Fibroblast of lung (primary cell): ENCODE data around the gene UNC13B. TPM values are rescaled to one million over a fixed set of nuclear protein-coding genes. Genes with fewer than 3 reads are reported as not detected.

ENCODE experiments used
- DNase-seq, 2 donors: peaks; one replicate each; pipeline versions ENCODE4 v3.0.0 to v3.0.0-alpha.2; 2010; ENCODE audit warnings: low read depth in 2 of 2
- H2AFZ ChIP-seq: 2 replicates; pipeline ENCODE4 v1.5.1; 2012; ENCODE audit warnings: low read length, control low read depth, inconsistent platforms
- H3K27ac ChIP-seq: 2 replicates; pipeline ENCODE4 v1.5.1; 2011; ENCODE audit warnings: low read length, control low read depth; ENCODE audit not compliant: insufficient read depth
- H3K27me3 ChIP-seq: 2 replicates; pipeline ENCODE4 v1.5.1; 2011; ENCODE audit warnings: mild to moderate bottlenecking, low read length; ENCODE audit not compliant: control insufficient read depth, insufficient read depth
- H3K36me3 ChIP-seq: 2 replicates; pipeline ENCODE4 v1.5.1; 2011; ENCODE audit warnings: low read length; ENCODE audit not compliant: control insufficient read depth, insufficient read depth
- H3K4me1 ChIP-seq: 2 replicates; pipeline ENCODE4 v1.5.1; 2011; ENCODE audit warnings: low read length; ENCODE audit not compliant: control insufficient read depth, insufficient read depth; ENCODE audit errors: extremely low read depth
- H3K4me2 ChIP-seq: 2 replicates; pipeline ENCODE4 v1.5.1; 2011; ENCODE audit warnings: low read length, control low read depth; ENCODE audit not compliant: insufficient read depth; ENCODE audit errors: extremely low read depth
- H3K4me3 ChIP-seq, 4 experiments: fragments of 200-600 bp in 1 of 4; sonication (generic) in 1 of 4; replicated peaks in 1 of 4; 2 replicates each; pipeline ENCODE4 v1.5.1; 2011 to 2016; ENCODE audit warnings: low read length in 4 of 4, low read depth in 3 of 4, mild to moderate bottlenecking in 3 of 4, control low read depth in 2 of 4, inconsistent platforms in 1 of 4, mixed read lengths in 1 of 4; ENCODE audit not compliant: insufficient read depth in 1 of 4; ENCODE audit errors: control extremely low read depth in 1 of 4
- H3K79me2 ChIP-seq: 2 replicates; pipeline ENCODE4 v1.5.1; 2012; ENCODE audit warnings: mild to moderate bottlenecking, low read length, inconsistent platforms; ENCODE audit not compliant: control insufficient read depth, insufficient read depth
- H3K9ac ChIP-seq: 2 replicates; pipeline ENCODE4 v1.5.1; 2011; ENCODE audit warnings: mild to moderate bottlenecking, low read length, control low read depth; ENCODE audit not compliant: insufficient read depth
- H3K9me3 ChIP-seq: 2 replicates; pipeline ENCODE4 v1.5.1; 2012; ENCODE audit warnings: low read depth, low read length; ENCODE audit not compliant: control insufficient read depth, insufficient read depth
- H4K20me1 ChIP-seq: 2 replicates; pipeline ENCODE4 v1.5.1; 2011; ENCODE audit warnings: low read length; ENCODE audit not compliant: control insufficient read depth, insufficient read depth; ENCODE audit errors: extremely low read depth
- EZH2 ChIP-seq: IDR thresholded peaks from 2 replicates; pipeline ENCODE4 v1.5.1; 2012; ENCODE audit warnings: low read length, control low read depth, mild to moderate bottlenecking; ENCODE audit errors: missing control alignments
- polyA plus RNA-seq, 2 donors: library from polyadenylated mRNA; depleted of rRNA in 1 of 2; stranded (reverse) in 1 of 2; unstranded in 1 of 2; fragments of >200 nt; gene quantifications; 2 replicates each; pipeline ENCODE4 v1.2.1, GENCODE V29; 2011 to 2012; ENCODE audit warnings: missing spikeins in 1 of 2
- total RNA-seq: library from RNA; depleted of rRNA; stranded (reverse); fragments of >200 nt; gene quantifications from 2 replicates; pipeline ENCODE4 v1.2.1, GENCODE V29; 2014
- TF ChIP-seq, protein P1 (sequence below), 2 donors: IDR thresholded peaks in 1 of 2; conservative IDR thresholded peaks in 1 of 2; 1 replicate in 1 of 2; 2 replicates in 1 of 2; pipeline ENCODE4 v1.5.1; 2011 to 2012; ENCODE audit warnings: low read length in 2 of 2, control low read depth in 1 of 2, inconsistent platforms in 1 of 2, low read depth in 1 of 2, mild to moderate bottlenecking in 1 of 2

UNC13B gene
- total and polyA plus RNA-seq, 2 donors (not counting 1 experiment from before 2014, with no cell fraction given), result 9.7 to 38.3 TPM

- H3K27me3 ChIP-seq, result no peaks in the 10 kb centered on the region
- no peaks in the 10 kb centered on the region for H3K4me1 ChIP-seq
- H3K4me2 ChIP-seq, result no peak overlapping the region
- TF ChIP-seq, protein P1, sequence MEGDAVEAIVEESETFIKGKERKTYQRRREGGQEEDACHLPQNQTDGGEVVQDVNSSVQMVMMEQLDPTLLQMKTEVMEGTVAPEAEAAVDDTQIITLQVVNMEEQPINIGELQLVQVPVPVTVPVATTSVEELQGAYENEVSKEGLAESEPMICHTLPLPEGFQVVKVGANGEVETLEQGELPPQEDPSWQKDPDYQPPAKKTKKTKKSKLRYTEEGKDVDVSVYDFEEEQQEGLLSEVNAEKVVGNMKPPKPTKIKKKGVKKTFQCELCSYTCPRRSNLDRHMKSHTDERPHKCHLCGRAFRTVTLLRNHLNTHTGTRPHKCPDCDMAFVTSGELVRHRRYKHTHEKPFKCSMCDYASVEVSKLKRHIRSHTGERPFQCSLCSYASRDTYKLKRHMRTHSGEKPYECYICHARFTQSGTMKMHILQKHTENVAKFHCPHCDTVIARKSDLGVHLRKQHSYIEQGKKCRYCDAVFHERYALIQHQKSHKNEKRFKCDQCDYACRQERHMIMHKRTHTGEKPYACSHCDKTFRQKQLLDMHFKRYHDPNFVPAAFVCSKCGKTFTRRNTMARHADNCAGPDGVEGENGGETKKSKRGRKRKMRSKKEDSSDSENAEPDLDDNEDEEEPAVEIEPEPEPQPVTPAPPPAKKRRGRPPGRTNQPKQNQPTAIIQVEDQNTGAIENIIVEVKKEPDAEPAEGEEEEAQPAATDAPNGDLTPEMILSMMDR (conservative IDR thresholded peaks at IDR 0.05 in 1 of 2, IDR thresholded peaks at IDR 0.05 in 1 of 2; ENCODE audit: low read depth in 1 of 2, low read length in 2 of 2), result no peak
- TF ChIP-seq EZH2, result no peak
- H3K27ac ChIP-seq, result no peak overlapping the region
- H3K36me3 ChIP-seq, result no peaks in the 10 kb centered on the region
- no peaks in the 10 kb centered on the region for H3K79me2 ChIP-seq
- DNase-seq, result no peak
- H2AFZ ChIP-seq, result no peak overlapping the region
- no peak overlapping the region for H3K4me3 ChIP-seq
- H4K20me1 ChIP-seq, result no peaks in the 10 kb centered on the region
- H3K9me3 ChIP-seq, result no peaks in the 10 kb centered on the region
- H3K9ac ChIP-seq, result no peak overlapping the region
Measured at GRCh38 chr9:35158501-35159280, 3.1 kb upstream of the UNC13B start.

DNA sequence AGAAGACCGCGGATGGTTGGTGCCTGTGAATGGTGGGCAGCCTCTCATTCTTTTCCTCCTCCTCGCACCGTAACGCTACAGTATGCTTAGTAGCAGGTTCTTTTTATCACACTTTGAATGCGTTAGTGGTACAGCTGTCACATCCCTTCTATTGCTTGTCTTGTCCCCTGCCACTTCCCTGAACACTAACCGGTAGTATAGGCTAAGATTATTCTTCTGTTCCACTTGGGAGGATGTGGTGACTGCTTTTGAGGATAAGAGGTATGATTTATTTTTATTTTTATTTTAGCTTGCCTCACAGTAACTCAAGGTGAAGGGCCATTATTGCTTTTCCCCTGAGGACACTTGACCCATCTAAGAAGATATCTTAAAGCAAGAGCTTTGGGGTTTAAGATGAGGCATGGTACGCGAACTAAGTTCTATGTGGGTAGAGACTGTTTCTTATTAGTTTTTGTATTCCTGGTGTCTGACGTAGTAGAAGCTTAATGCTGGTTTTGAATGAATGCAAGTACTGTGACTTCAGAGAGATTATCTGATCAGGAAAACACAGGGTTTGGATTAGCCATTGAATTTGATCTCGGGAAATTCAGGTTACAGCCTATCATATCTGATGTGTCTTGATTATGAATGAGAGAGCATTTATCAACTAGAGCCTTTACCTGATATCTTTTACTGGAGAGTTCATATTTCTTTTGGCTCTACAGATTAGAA is 951 bp downstream of the UNC13B start:
- Histone ChIP-seq H3K4me3 (peak overlapping the region; percentile 70 to 98 (median 93)), H3K27me3 (no peaks in the 10 kb centered on the region), H3K36me3 (no peaks in the 10 kb centered on the region), H4K20me1 (no peaks in the 10 kb centered on the region), H3K4me2 (peak overlapping the region; percentile 67), H3K9me3 (no peaks in the 10 kb centered on the region), H2AFZ (peak overlapping the region; percentile 97), H3K79me2 (no peaks in the 10 kb centered on the region), H3K27ac (peak overlapping the region; percentile 83), H3K4me1 (no peaks in the 10 kb centered on the region), H3K9ac (peak overlapping the region; percentile 82)
- no peak for TF ChIP-seq EZH2
- TF ChIP-seq, protein P1 (conservative IDR thresholded peaks at IDR 0.05 in 1 of 2, IDR thresholded peaks at IDR 0.05 in 1 of 2; ENCODE audit: low read depth in 1 of 2, low read length in 2 of 2), result no peak
- peak; percentile 5 to 7 for DNase-seq

DNA sequence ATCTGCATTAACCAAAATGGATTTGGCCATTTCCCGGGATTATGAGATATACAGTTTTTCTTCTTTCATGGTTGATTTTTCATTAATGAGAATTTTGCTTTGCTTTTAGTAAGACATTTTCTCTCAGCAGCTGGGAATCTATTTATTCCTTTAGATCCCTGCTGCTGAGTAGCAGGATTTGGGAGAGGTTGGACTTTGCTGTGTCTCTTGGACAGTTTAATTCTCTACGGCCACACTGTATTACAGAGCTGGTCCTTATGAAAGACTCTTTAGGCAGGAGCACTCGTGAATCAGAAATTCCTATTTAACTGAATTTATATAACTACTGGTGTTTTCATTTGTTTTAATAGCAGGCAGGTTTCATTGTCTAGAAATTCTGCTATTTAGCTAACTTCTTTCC is 1.6 kb downstream of the UNC13B start:
- Histone ChIP-seq H3K36me3 (no peaks in the 10 kb centered on the region), H3K4me1 (no peaks in the 10 kb centered on the region), H2AFZ (no peak overlapping the region), H3K9me3 (no peaks in the 10 kb centered on the region), H3K9ac (no peak overlapping the region), H3K79me2 (no peaks in the 10 kb centered on the region), H3K27ac (no peak overlapping the region), H3K4me2 (peak overlapping the region; percentile 67), H4K20me1 (no peaks in the 10 kb centered on the region), H3K27me3 (no peaks in the 10 kb centered on the region), H3K4me3 (peak overlapping the region in 2 of 4 experiments; percentile 70 to 94)
- TF ChIP-seq, protein P1 (conservative IDR thresholded peaks at IDR 0.05 in 1 of 2, IDR thresholded peaks at IDR 0.05 in 1 of 2; ENCODE audit: low read depth in 1 of 2, low read length in 2 of 2), result no peak
- TF ChIP-seq EZH2, result no peak
- no peak for DNase-seq
